ENCODE data around the gene CEP192. TPM values are rescaled to one million over a fixed set of nuclear protein-coding genes. Genes with fewer than 3 reads are reported as not detected.
"Not testable (repeated sequence)": the region's sequence is repeated elsewhere in the genome, so short reads cannot be mapped to it uniquely, and the experiment has no call there.

Gene CEP192
- total and polyA plus RNA-seq, 2 of the 4 experiments (the other 2 are of a cell fraction): 17.2 to 29.0 TPM

DNA sequence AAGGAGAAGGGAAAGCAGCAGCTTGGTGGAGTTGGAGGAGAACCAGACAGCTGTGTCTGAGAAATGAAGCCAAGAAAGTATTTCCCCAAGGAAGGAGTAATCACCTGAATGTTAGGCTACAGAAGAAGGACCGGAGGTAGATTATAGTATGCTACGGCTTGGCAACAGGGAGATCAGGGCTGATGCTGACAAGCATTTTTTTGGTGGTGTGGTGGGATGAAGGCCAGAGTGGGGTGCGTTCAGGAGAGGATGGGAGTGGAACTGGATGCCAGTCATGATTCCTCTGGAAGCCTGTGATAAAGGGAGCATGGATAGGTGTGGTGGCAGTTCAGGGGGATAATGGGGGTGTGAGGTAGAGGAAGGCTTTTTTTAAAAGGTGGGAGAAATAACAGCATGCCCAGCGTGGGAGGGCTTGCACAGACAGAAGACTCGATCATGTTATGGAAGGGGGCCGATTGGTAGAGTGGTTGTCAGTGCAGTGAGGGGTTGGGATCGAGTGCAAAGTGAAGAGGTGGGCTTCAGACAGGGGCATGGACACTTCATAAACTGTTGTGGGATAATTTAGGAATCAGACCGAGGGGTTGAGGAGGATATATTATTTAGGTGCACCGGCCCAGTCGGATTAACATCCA lies 5.6 kb downstream of the CEP192 start:
- Histone ChIP-seq H3K23ac (ENCODE audit: low read depth, low read length) (no peak overlapping the region), H4K8ac (ENCODE audit: low read depth in 2 of 2, low read length in 2 of 2) (no peak overlapping the region), H4K5ac (ENCODE audit: low read depth, low read length) (no peak overlapping the region), H3K18ac (ENCODE audit: low read depth, low read length) (no peak overlapping the region), H2BK20ac (ENCODE audit: low read depth, low read length) (no peak overlapping the region), H2BK15ac (ENCODE audit: low read depth, low read length) (no peak overlapping the region), H3K36me3 (ENCODE audit: control insufficient read depth, insufficient read depth, low read length) (no peaks in the 10 kb centered on the region; the same call in none of the 2 replicates), H2AK5ac (ENCODE audit: low read depth, low read length) (no peak overlapping the region), H2BK5ac (ENCODE audit: low read depth, low read length, poor library complexity, severe bottlenecking) (no peak overlapping the region), H3K4me1 (ENCODE audit: control insufficient read depth, insufficient read depth, low read length) (peaks cover 5% of the 10 kb centered on the region), H4K20me1 (ENCODE audit: insufficient read depth, low read length) (peaks cover 27% of the 10 kb centered on the region; the same call in 1 of the 2 replicates), H3K56ac (ENCODE audit: extremely low read depth, insufficient read depth, low read length) (no peak overlapping the region), H3K79me1 (ENCODE audit: low read depth in 1 of 2, low read length in 2 of 2) (peaks cover 43 to 53% of the 10 kb centered on the region in 2 experiments), H3K14ac (replicated peaks; ENCODE audit: low read depth, low read length) (no peak overlapping the region), H3K4me3 (ENCODE audit: insufficient read depth, low read depth, low read length) (no peak overlapping the region), H3K4me2 (ENCODE audit: low read depth, low read length) (no peak overlapping the region), H2BK120ac (ENCODE audit: low read depth, low read length) (no peak overlapping the region), H3K27ac (ENCODE audit: insufficient read depth, low read length) (no peak overlapping the region), H2AK9ac (replicated peaks; ENCODE audit: low read depth, low read length, poor library complexity) (no peak overlapping the region), H3K9me1 (ENCODE audit: insufficient read depth, low read length) (peaks cover 23% of the 10 kb centered on the region), H3K9ac (ENCODE audit: low read depth, low read length) (no peak overlapping the region), H3K27me3 (ENCODE audit: control insufficient read depth, insufficient read depth, low read length) (no peaks in the 10 kb centered on the region), H3K4ac (ENCODE audit: low read depth, low read length) (no peak overlapping the region), H3K9me3 (ENCODE audit: control insufficient read depth, insufficient read depth, low read length) (no peaks in the 10 kb centered on the region), H2AFZ (replicated peaks; ENCODE audit: low read length, poor library complexity) (no peak overlapping the region), H4K91ac (ENCODE audit: insufficient read depth, low read depth, low read length) (no peak overlapping the region)
- no TSS peak for BruUV-seq (replicated peaks)
- POLR2A ChIA-PET (ENCODE audit: unreplicated experiment): no interaction called here
- CTCF ChIA-PET: no interaction called here
- DNase-seq (no peak), ATAC-seq (ENCODE audit: low read depth) (no peak)
- intact Hi-C loops (cut with micrococcal nuclease): no loop called here
- TF ChIP-seq CEBPB (IDR thresholded peaks at IDR 0.05; ENCODE audit: low read depth, low read length) (no peak), MXI1 (IDR thresholded peaks at IDR 0.05; ENCODE audit: borderline replicate concordance, low read depth, low read length) (no peak), MAFK (IDR thresholded peaks at IDR 0.05; ENCODE audit: low read depth, low read length) (no peak), CHD1 (IDR thresholded peaks at IDR 0.05; ENCODE audit: low read depth, low read length) (no peak), RCOR1 (IDR thresholded peaks at IDR 0.05; ENCODE audit: insufficient replicate concordance, low read length) (no peak), BHLHE40 (IDR thresholded peaks at IDR 0.05; ENCODE audit: low read depth, low read length) (no peak), RAD21 (IDR thresholded peaks at IDR 0.05; ENCODE audit: low read length) (no peak)
- in situ Hi-C loops (cut with MboI; ENCODE audit: low sequenced_read_pairs): loop anchor here (25.0 kb wide), 1 partner anchor 741 kb away; the partner anchor contains the start of genes FAM210A and RNMT
- dilution Hi-C loops (cut with HindIII; ENCODE audit: low sequenced_read_pairs, unreplicated experiment): no loop called here
- WGBS, 2 experiments (ENCODE audit: extremely low coverage in 2 of 2, insufficient read length in 1 of 2): 75% methylated on average over 8 of the region's 10 CpGs; no CpG with 5 or more reads in 1 of the 2 experiments

- H4K91ac ChIP-seq (ENCODE audit: insufficient read depth, low read depth, low read length); H3K36me3 ChIP-seq (ENCODE audit: control insufficient read depth, insufficient read depth, low read length); H3K4me2 ChIP-seq (ENCODE audit: low read depth, low read length); H3K23ac ChIP-seq (ENCODE audit: low read depth, low read length); ATAC-seq (ENCODE audit: low read depth); BruUV-seq (replicated peaks); H3K4me1 ChIP-seq (ENCODE audit: control insufficient read depth, insufficient read depth, low read length); dilution Hi-C loops (cut with HindIII; ENCODE audit: low sequenced_read_pairs, unreplicated experiment); H3K14ac ChIP-seq (replicated peaks; ENCODE audit: low read depth, low read length); H2BK15ac ChIP-seq (ENCODE audit: low read depth, low read length); H2AFZ ChIP-seq (replicated peaks; ENCODE audit: low read length, poor library complexity); H2BK20ac ChIP-seq (ENCODE audit: low read depth, low read length); H2AK9ac ChIP-seq (replicated peaks; ENCODE audit: low read depth, low read length, poor library complexity); H3K9ac ChIP-seq (ENCODE audit: low read depth, low read length); H3K27me3 ChIP-seq (ENCODE audit: control insufficient read depth, insufficient read depth, low read length); H4K5ac ChIP-seq (ENCODE audit: low read depth, low read length); H2BK5ac ChIP-seq (ENCODE audit: low read depth, low read length, poor library complexity, severe bottlenecking); H4K8ac ChIP-seq (ENCODE audit: low read depth in 2 of 2, low read length in 2 of 2); H3K4me3 ChIP-seq (ENCODE audit: insufficient read depth, low read depth, low read length); H2AK5ac ChIP-seq (ENCODE audit: low read depth, low read length); H3K18ac ChIP-seq (ENCODE audit: low read depth, low read length); H3K27ac ChIP-seq (ENCODE audit: insufficient read depth, low read length); H3K4ac ChIP-seq (ENCODE audit: low read depth, low read length); DNase-seq; H3K9me3 ChIP-seq (ENCODE audit: control insufficient read depth, insufficient read depth, low read length); intact Hi-C loops (cut with micrococcal nuclease); H2BK120ac ChIP-seq (ENCODE audit: low read depth, low read length); CTCF ChIA-PET; POLR2A ChIA-PET (ENCODE audit: unreplicated experiment); H3K56ac ChIP-seq (ENCODE audit: extremely low read depth, insufficient read depth, low read length): not testable (repeated sequence)
- WGBS, 2 experiments (ENCODE audit: extremely low coverage in 2 of 2, insufficient read length in 1 of 2): no CpG with 5 or more reads among the region's 2 CpGs
- in situ Hi-C loops (cut with MboI; ENCODE audit: low sequenced_read_pairs): loop anchor here (25.0 kb wide), 1 partner anchor 740 kb away; the partner anchor contains the start of genes FAM210A and RNMT
- H3K9me1 ChIP-seq (ENCODE audit: insufficient read depth, low read length): peaks cover 23% of the 10 kb centered on the region
- peaks cover 27% of the 10 kb centered on the region; the same call in 1 of the 2 replicates for H4K20me1 ChIP-seq (ENCODE audit: insufficient read depth, low read length)
- H3K79me1 ChIP-seq (ENCODE audit: low read depth in 1 of 2, low read length in 2 of 2): peaks cover 43 to 53% of the 10 kb centered on the region in 2 experiments
Measured at GRCh38 chr18:12997330-12997729, 6.2 kb downstream of the CEP192 start.

Measured in IMR-90 (cell line).